K562 (cell line): ENCODE results near the gene TMEM132C.

Experiments
- BRCA1 ChIP-seq, 2 experiments: fragments of 450-650 bp in 1 of 2; sonication (generic) in 1 of 2; formaldehyde crosslinking in 1 of 2; IDR thresholded peaks; 2 replicates each; pipeline versions ENCODE4 v1.5.0 to v1.6.1; 2017 to 2020; ENCODE audit warnings: mild to moderate bottlenecking in 1 of 2, missing genetic modification reagents in 1 of 2
- CTCF ChIP-seq, 3 experiments: IDR thresholded peaks in 2 of 3; conservative IDR thresholded peaks in 1 of 3; 2 replicates each; pipeline ENCODE4 v1.5.1; 2011 to 2012; ENCODE audit warnings: low read length in 3 of 3, mild to moderate bottlenecking in 3 of 3, control low read depth in 2 of 3, improper control_type of control experiment in 1 of 3, inconsistent platforms in 1 of 3, low read depth in 1 of 3, mixed read lengths in 1 of 3, moderate library complexity in 1 of 3; ENCODE audit not compliant: insufficient read depth in 2 of 3
- HDGF ChIP-seq: fragments of 450-650 bp; IDR thresholded peaks from 2 replicates; pipeline ENCODE4 v1.6.1; 2016
- IRF2 ChIP-seq: sonication (generic); formaldehyde crosslinking; IDR thresholded peaks from 2 replicates; pipeline ENCODE4 v1.8.1; 2022; ENCODE audit warnings: mild to moderate bottlenecking, missing genetic modification reagents
- SUPT5H ChIP-seq: fragments of 450-650 bp; IDR thresholded peaks from 2 replicates; pipeline ENCODE4 v1.6.1; 2016
- UBTF ChIP-seq, 2 experiments: IDR thresholded peaks; 2 replicates each; pipeline ENCODE4 v1.6.1; 2012; ENCODE audit warnings: improper control_type of control experiment in 2 of 2, low read depth in 2 of 2, low read length in 2 of 2, borderline replicate concordance in 1 of 2
- ZBTB7A ChIP-seq: IDR thresholded peaks from 2 replicates; pipeline ENCODE4 v1.6.1; 2011; ENCODE audit warnings: low read depth, mild to moderate bottlenecking, low read length, moderate library complexity, borderline replicate concordance; ENCODE audit not compliant: control insufficient read depth
- ZNF174 ChIP-seq: fragments of 250-450 bp; sonication (Bioruptor Pico); IDR thresholded peaks from 2 replicates; pipeline ENCODE4 v1.4.0; 2020; ENCODE audit warnings: mild to moderate bottlenecking

GRCh38 chr12:128337431-128338170 is 70.6 kb downstream of the TMEM132C start:
- TF ChIP-seq UBTF (IDR thresholded peaks at IDR 0.05; ENCODE audit: borderline replicate concordance in 1 of 2, low read depth in 2 of 2, low read length in 2 of 2) (no peak), ZNF174 (no peak), CTCF (IDR thresholded peaks at IDR 0.05 in 2 of 3, conservative IDR thresholded peaks at IDR 0.05 in 1 of 3; ENCODE audit: insufficient read depth in 2 of 3, low read depth in 1 of 3, low read length in 3 of 3) (no peak), SUPT5H (no peak), BRCA1 (IDR thresholded peaks at IDR 0.05) (no peak), BRCA1 (CRISPR knock-in tag; IDR thresholded peaks at IDR 0.05) (no peak), IRF2 (no peak), HDGF (no peak), ZBTB7A (no peak)
